Left lung (tissue), 10 donors: ENCODE results near the gene TYRO3. TPM values are rescaled to one million over a fixed set of nuclear protein-coding genes. Genes with fewer than 3 reads are reported as not detected.
A peak's percentile ranks its signal among the peaks of the same experiment; 100 is the strongest.

Experiments used
- ATAC-seq: fragments of 200-7000 bp; cut with Tn5 transposase; one replicate; pipeline ENCODE4 v1.9.1; 2020; ENCODE audit warnings: moderate library complexity
- DNase-seq, 4 donors: peaks; one replicate each; pipeline ENCODE4 v3.0.0-alpha.2; 2013 to 2020
- H3K27ac ChIP-seq, 2 donors: fragments of 200-600 bp; sonication (generic) in 1 of 2; one replicate each; pipeline versions ENCODE4 v1.5.0 to v1.8.0; 2020 to 2021
- H3K27me3 ChIP-seq, 2 donors: fragments of 200-600 bp; sonication (generic) in 1 of 2; one replicate each; pipeline versions ENCODE4 v1.5.0 to v1.8.0; 2020 to 2021
- H3K36me3 ChIP-seq, 2 donors: fragments of 200-600 bp; sonication (generic) in 1 of 2; one replicate each; pipeline versions ENCODE4 v1.5.0 to v1.8.0; 2020 to 2021
- H3K4me1 ChIP-seq, 2 donors: fragments of 200-600 bp; one replicate each; pipeline ENCODE4 v1.8.0; 2021
- H3K4me3 ChIP-seq, 2 donors: fragments of 200-600 bp; sonication (generic) in 1 of 2; one replicate each; pipeline versions ENCODE4 v1.5.0 to v1.8.0; 2020 to 2021; ENCODE audit warnings: mild to moderate bottlenecking in 1 of 2
- H3K9me3 ChIP-seq, 2 donors: fragments of 200-600 bp; sonication (generic) in 1 of 2; one replicate each; pipeline versions ENCODE4 v1.5.0 to v1.8.0; 2020 to 2021
- CTCF ChIP-seq, 2 donors: fragments of 200-600 bp; sonication (generic) in 1 of 2; IDR thresholded peaks; one replicate each; pipeline versions ENCODE4 v1.5.0 to v1.8.0; 2021; ENCODE audit warnings: antibody characterized with exemption in 2 of 2
- intact Hi-C, 2 donors: fragments of 100-400 bp; cut with DNase I; formaldehyde crosslinking; loops; one replicate each; pipeline versions ENCODE4 v1.11.2 to v1.14.2; 2022
- polyA plus RNA-seq, 6 donors: library from polyadenylated mRNA; unstranded; fragments of 120-200 nt; gene quantifications; one replicate each; pipeline ENCODE4 v1.2.1, GENCODE V29; 2013; ENCODE audit not compliant: insufficient read length in 6 of 6
- total RNA-seq, 2 donors: library from RNA; stranded (reverse); fragmentation: NEBNext Ultra II Directional; extraction: Animal tissue kit (Norgen Biotek cat#: 25700); gene quantifications; one replicate each; pipeline ENCODE4 v1.2.1, GENCODE V29; 2021
- donor health status: DM: no; HTN: yes; CAD: no.
- donor health status: DM: no; HTN: no; CAD: no.

TYRO3 gene
- total and polyA plus RNA-seq, 8 donors, result 11.2 to 63.2 (median 43.9) TPM

DNA sequence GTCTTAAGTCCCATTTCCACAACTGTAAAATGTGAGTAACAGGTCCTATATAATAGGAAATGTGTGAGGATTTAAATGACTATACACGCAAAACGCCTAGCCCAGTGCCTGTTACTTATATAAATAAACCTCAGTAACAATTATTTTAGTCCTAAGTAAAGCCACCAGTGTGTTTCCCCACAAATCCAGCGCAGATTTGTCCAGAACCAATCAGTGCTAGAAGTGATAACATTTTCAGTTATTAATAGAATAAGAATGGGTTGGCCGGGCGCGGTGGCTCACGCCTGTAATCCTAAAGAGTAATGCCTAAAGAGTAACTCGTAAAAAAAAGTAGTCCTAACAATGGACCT, 15.5 kb upstream of the TYRO3 start:
- no peaks in the 10 kb centered on the region for H3K36me3 ChIP-seq
- peak overlapping the region; percentile 78 to 86 for H3K4me3 ChIP-seq
- intact Hi-C loops, result no loop called here
- no peaks in the 10 kb centered on the region for H3K27me3 ChIP-seq
- no peak for TF ChIP-seq CTCF (IDR thresholded peaks at IDR 0.05)
- no peaks in the 10 kb centered on the region for H3K9me3 ChIP-seq
- ATAC-seq, result no peak
- peaks cover 0 to 17% of the 10 kb centered on the region in 2 donors for H3K4me1 ChIP-seq
- no peak for DNase-seq
- H3K27ac ChIP-seq, result peak overlapping the region; percentile 79

GRCh38 chr15:41544650-41545015, 14.4 kb upstream of the TYRO3 start:
- Histone ChIP-seq H3K4me1 (peaks cover 0 to 17% of the 10 kb centered on the region in 2 donors), H3K27ac (peak overlapping the region in 1 of 2 donors; percentile 79), H3K27me3 (no peaks in the 10 kb centered on the region), H3K36me3 (no peaks in the 10 kb centered on the region), H3K4me3 (peak overlapping the region; percentile 78 to 86), H3K9me3 (no peaks in the 10 kb centered on the region)
- ATAC-seq (peak; percentile 10), DNase-seq (peak in 1 of 4 donors; percentile 79)
- intact Hi-C loops, result no loop called here
- TF ChIP-seq CTCF (IDR thresholded peaks at IDR 0.05), result no peak

- Histone ChIP-seq H3K27me3 (no peaks in the 10 kb centered on the region), H3K9me3 (no peaks in the 10 kb centered on the region), H3K4me1 (peaks cover 0 to 17% of the 10 kb centered on the region in 2 donors), H3K36me3 (no peaks in the 10 kb centered on the region), H3K27ac (no peak overlapping the region), H3K4me3 (no peak overlapping the region)
- peak in 1 of 4 donors; percentile 1 for DNase-seq
- intact Hi-C loops, result no loop called here
- TF ChIP-seq CTCF (IDR thresholded peaks at IDR 0.05), result no peak
- ATAC-seq, result no peak
These were observed 13.8 kb upstream of the TYRO3 start for GRCh38 chr15:41545218-41545617.

GRCh38 chr15:41546851-41547786, 11.9 kb upstream of the TYRO3 start:
- Histone ChIP-seq H3K27me3 (no peaks in the 10 kb centered on the region), H3K36me3 (no peaks in the 10 kb centered on the region), H3K27ac (no peak overlapping the region), H3K9me3 (no peaks in the 10 kb centered on the region), H3K4me1 (peaks cover 0 to 17% of the 10 kb centered on the region in 2 donors), H3K4me3 (no peak overlapping the region)
- intact Hi-C loops, result no loop called here
- DNase-seq (peak in 1 of 4 donors; percentile 36), ATAC-seq (no peak)
- TF ChIP-seq CTCF (IDR thresholded peaks at IDR 0.05), result no peak

DNA sequence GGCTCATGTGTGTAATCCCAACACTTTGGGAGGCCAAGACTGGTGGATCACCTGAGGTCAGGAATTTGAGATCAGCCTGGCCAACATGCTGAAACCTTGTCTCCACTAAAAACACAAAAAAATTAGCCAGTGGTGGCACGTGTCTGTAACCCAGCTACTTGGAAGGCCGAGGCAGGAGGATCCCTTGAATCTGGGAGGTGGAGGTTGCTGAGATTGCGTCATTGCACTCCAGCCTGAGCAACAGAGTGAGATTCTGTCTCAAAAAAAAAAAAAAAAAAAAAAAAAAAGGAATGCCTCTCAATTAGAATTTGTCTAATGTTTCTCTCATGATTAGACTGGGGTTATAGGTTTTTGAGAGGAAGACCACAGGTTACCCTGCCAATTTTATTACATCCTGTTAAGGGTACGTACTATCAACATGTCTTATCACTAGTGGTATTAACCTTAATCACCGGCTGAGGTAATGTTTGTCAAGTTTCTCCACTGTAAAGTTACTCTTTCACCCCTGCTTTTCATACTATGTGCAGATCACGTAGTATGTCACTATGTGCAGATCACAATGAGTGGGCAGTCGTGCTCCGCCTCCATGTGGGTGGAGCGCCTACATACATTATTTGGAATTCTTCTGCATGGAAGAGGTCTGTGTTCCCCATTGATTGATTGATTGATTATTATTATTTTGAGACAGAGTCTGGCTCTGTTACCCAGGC, 8.8 kb upstream of the TYRO3 start:
- Histone ChIP-seq H3K4me1 (no peaks in the 10 kb centered on the region), H3K9me3 (no peaks in the 10 kb centered on the region), H3K27me3 (no peaks in the 10 kb centered on the region), H3K36me3 (no peaks in the 10 kb centered on the region), H3K27ac (no peak overlapping the region), H3K4me3 (no peak overlapping the region)
- no peak for ATAC-seq
- no peak for TF ChIP-seq CTCF (IDR thresholded peaks at IDR 0.05)
- intact Hi-C loops, result no loop called here
- peak in 1 of 4 donors; percentile 8 for DNase-seq
